ENCODE data around the gene RPL36A. TPM values are rescaled to one million over a fixed set of nuclear protein-coding genes. Genes with fewer than 3 reads are reported as not detected.

RPL36A gene
- total and polyA plus RNA-seq, 9 of the 15 experiments (the other 6 are each of a cell fraction or from before 2014, with no cell fraction given): 412 to 4,539 (median 3,209) TPM

- peak; percentile 34 for TF ChIP-seq SAP30 (IDR thresholded peaks at IDR 0.05; ENCODE audit: borderline replicate concordance, insufficient read depth, low read depth, low read length, poor library complexity, severe bottlenecking)
- TF ChIP-seq, protein P1, sequence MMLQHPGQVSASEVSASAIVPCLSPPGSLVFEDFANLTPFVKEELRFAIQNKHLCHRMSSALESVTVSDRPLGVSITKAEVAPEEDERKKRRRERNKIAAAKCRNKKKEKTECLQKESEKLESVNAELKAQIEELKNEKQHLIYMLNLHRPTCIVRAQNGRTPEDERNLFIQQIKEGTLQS (IDR thresholded peaks at IDR 0.05): peak; percentile 16; the same call in 1 of the 2 replicates
- TF ChIP-seq, protein P1 (CRISPR knock-in tag; conservative IDR thresholded peaks at IDR 0.05): no peak
- TF ChIP-seq ZNF212 (CRISPR knock-in tag; IDR thresholded peaks at IDR 0.05): no peak
- no peak; the same call in 1 of the 2 replicates for TF ChIP-seq ELF1 (tag; IDR thresholded peaks at IDR 0.05)
- no peak for TF ChIP-seq POLR3G (IDR thresholded peaks at IDR 0.05; ENCODE audit: extremely low read depth, insufficient read length, insufficient replicate concordance)
- peak; percentile 75 for TF ChIP-seq SUPT5H (IDR thresholded peaks at IDR 0.05)
- peak; percentile 66 for TF ChIP-seq TAF9B (IDR thresholded peaks at IDR 0.05; ENCODE audit: partially characterized antibody)
- no peak for TF ChIP-seq SMAD2 (IDR thresholded peaks at IDR 0.05; ENCODE audit: low read depth, low read length)
- no peak for TF ChIP-seq ZNF717 (CRISPR knock-in tag; IDR thresholded peaks at IDR 0.05)
- TF ChIP-seq ZNF12 (CRISPR knock-in tag; IDR thresholded peaks at IDR 0.05): peak; percentile 95
- TF ChIP-seq KLF16 (IDR thresholded peaks at IDR 0.05): no peak
- no peak for TF ChIP-seq CCNT2 (IDR thresholded peaks at IDR 0.05; ENCODE audit: borderline replicate concordance, extremely low read depth, insufficient read length, low read depth, low read length)
- TF ChIP-seq TAF1 (IDR thresholded peaks at IDR 0.05; ENCODE audit: control insufficient read depth, extremely low read depth, insufficient read depth, low read length, severe bottlenecking): peak; percentile 41
- TF ChIP-seq HDAC1 (IDR thresholded peaks at IDR 0.05): peak in 1 of 2 experiments; percentile 58; a peak in 1 of 4 replicates
- TF ChIP-seq POLR2A (conservative IDR thresholded peaks at IDR 0.05): peak; percentile 81
- TF ChIP-seq YBX1 (IDR thresholded peaks at IDR 0.05): no peak
- TF ChIP-seq, protein P2, sequence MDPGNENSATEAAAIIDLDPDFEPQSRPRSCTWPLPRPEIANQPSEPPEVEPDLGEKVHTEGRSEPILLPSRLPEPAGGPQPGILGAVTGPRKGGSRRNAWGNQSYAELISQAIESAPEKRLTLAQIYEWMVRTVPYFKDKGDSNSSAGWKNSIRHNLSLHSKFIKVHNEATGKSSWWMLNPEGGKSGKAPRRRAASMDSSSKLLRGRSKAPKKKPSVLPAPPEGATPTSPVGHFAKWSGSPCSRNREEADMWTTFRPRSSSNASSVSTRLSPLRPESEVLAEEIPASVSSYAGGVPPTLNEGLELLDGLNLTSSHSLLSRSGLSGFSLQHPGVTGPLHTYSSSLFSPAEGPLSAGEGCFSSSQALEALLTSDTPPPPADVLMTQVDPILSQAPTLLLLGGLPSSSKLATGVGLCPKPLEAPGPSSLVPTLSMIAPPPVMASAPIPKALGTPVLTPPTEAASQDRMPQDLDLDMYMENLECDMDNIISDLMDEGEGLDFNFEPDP (CRISPR knock-in tag; IDR thresholded peaks at IDR 0.05): no peak
- peak; percentile 50; the same call in 1 of the 2 replicates for TF ChIP-seq ARID1B (IDR thresholded peaks at IDR 0.05)
- no peak for TF ChIP-seq MED1 (CRISPR knock-in tag; IDR thresholded peaks at IDR 0.05; ENCODE audit: borderline replicate concordance)
- TF ChIP-seq CBFA2T3 (IDR thresholded peaks at IDR 0.05): peak; percentile 39
- TF ChIP-seq SMARCA4 (IDR thresholded peaks at IDR 0.05): peak; percentile 43; the same call in 1 of the 2 replicates
- TF ChIP-seq MNT (conservative IDR thresholded peaks at IDR 0.05): peak; percentile 40 to 70; a peak in 3 of 4 replicates
- no peak for TF ChIP-seq E2F5 (CRISPR knock-in tag; IDR thresholded peaks at IDR 0.05)
- TF ChIP-seq POLR2AphosphoS5 (IDR thresholded peaks at IDR 0.05; ENCODE audit: control insufficient read depth, insufficient read depth, low read depth, low read length): peak; percentile 54
- TF ChIP-seq TRIM24 (IDR thresholded peaks at IDR 0.05): no peak
These were observed 4.8 kb upstream of the RPL36A start, which contains the start of gene BTK (continued) for GRCh38 chrX:101385795-101386541.

Measured in K562 (cell line).